NB4 (cell line): ENCODE data around the gene ANXA6.

ENCODE experiments used
- DNase-seq: peaks from one replicate; pipeline ENCODE4 v3.0.0; 2010; ENCODE audit warnings: low read depth
- H3K4me3 ChIP-seq: one replicate; pipeline ENCODE4 v1.5.1; 2011; ENCODE audit warnings: mild to moderate bottlenecking, low read depth, low read length, moderate library complexity
- CTCF ChIP-seq: IDR thresholded peaks from one replicate; pipeline ENCODE4 v1.5.1; 2012; ENCODE audit warnings: low read depth, low read length
- MAX ChIP-seq: IDR thresholded peaks from 2 replicates; pipeline ENCODE4 v1.6.1; 2011; ENCODE audit warnings: low read depth, low read length
- MYC ChIP-seq: IDR thresholded peaks from 2 replicates; pipeline ENCODE4 v1.6.1; 2011; ENCODE audit warnings: low read depth, low read length
- POLR2A ChIP-seq: IDR thresholded peaks from 2 replicates; pipeline ENCODE4 v1.6.1; 2011; ENCODE audit warnings: mild to moderate bottlenecking; ENCODE audit not compliant: insufficient read length; ENCODE audit errors: extremely low read depth

The ANXA6 gene

GRCh38 chr5:151134228-151134627 lies 23.4 kb downstream of the ANXA6 start:
- TF ChIP-seq POLR2A (no peak), MAX (no peak), CTCF (no peak), MYC (no peak)
- H3K4me3 ChIP-seq: no peak overlapping the region
- DNase-seq: no peak

GRCh38 chr5:151132963-151133362 lies 24.6 kb downstream of the ANXA6 start:
- no peak overlapping the region for H3K4me3 ChIP-seq
- DNase-seq: peak; percentile 32

GRCh38 chr5:151130922-151131891 lies 26.4 kb downstream of the ANXA6 start:
- H3K4me3 ChIP-seq: no peak overlapping the region

More at GRCh38 chr5:151132963-151133362, 24.6 kb downstream of the ANXA6 start:
- TF ChIP-seq MAX (no peak), CTCF (no peak), MYC (no peak), POLR2A (no peak)

GRCh38 chr5:151130235-151130921 lies 27.2 kb downstream of the ANXA6 start:
- no peak for TF ChIP-seq POLR2A
- TF ChIP-seq MYC: no peak
- TF ChIP-seq CTCF: no peak
- no peak for TF ChIP-seq MAX
- DNase-seq: no peak
- H3K4me3 ChIP-seq: no peak overlapping the region

More at GRCh38 chr5:151130922-151131891, 26.4 kb downstream of the ANXA6 start:
- no peak for DNase-seq
- TF ChIP-seq MAX (no peak), MYC (no peak), CTCF (no peak), POLR2A (no peak)

GRCh38 chr5:151128817-151129216 lies 28.8 kb downstream of the ANXA6 start:
- DNase-seq: no peak
- TF ChIP-seq MAX (no peak), MYC (no peak), POLR2A (no peak), CTCF (no peak)
- H3K4me3 ChIP-seq: no peak overlapping the region
